HepG2 (cell line): ENCODE results near the gene WDR35. TPM values are rescaled to one million over a fixed set of nuclear protein-coding genes. Genes with fewer than 3 reads are reported as not detected.

ENCODE experiments used
- ATF1 ChIP-seq: IDR thresholded peaks from 2 replicates; pipeline ENCODE4 v1.6.1; 2016; ENCODE audit warnings: mild to moderate bottlenecking, control low read depth
- EP300 ChIP-seq, 3 experiments: sonication (generic) in 1 of 3; formaldehyde crosslinking in 1 of 3; IDR thresholded peaks; 2 replicates each; pipeline versions ENCODE4 v1.5.1 to v1.6.1; 2011 to 2020; ENCODE audit warnings: low read depth in 2 of 3, low read length in 2 of 3, borderline replicate concordance in 1 of 3, improper control_type of control experiment in 1 of 3, mild to moderate bottlenecking in 1 of 3, missing genetic modification reagents in 1 of 3, moderate library complexity in 1 of 3
- JUND ChIP-seq: sonication (generic); formaldehyde crosslinking; IDR thresholded peaks from 2 replicates; pipeline ENCODE4 v1.8.0; 2022; ENCODE audit warnings: mild to moderate bottlenecking, missing genetic modification reagents
- KDM2A ChIP-seq: sonication (generic); formaldehyde crosslinking; IDR thresholded peaks from 2 replicates; pipeline ENCODE4 v1.4.0; 2020; ENCODE audit warnings: low read depth, missing genetic modification reagents, borderline replicate concordance
- MTF1 ChIP-seq: sonication (generic); formaldehyde crosslinking; IDR thresholded peaks from 2 replicates; pipeline ENCODE4 v1.5.0; 2020; ENCODE audit warnings: missing genetic modification reagents
- NAIF1 ChIP-seq: sonication (generic); formaldehyde crosslinking; IDR thresholded peaks from 2 replicates; pipeline ENCODE4 v1.5.0; 2020; ENCODE audit warnings: mild to moderate bottlenecking, missing genetic modification reagents, borderline replicate concordance
- NFIC ChIP-seq: IDR thresholded peaks from 2 replicates; pipeline ENCODE4 v1.6.1; 2012; ENCODE audit warnings: mild to moderate bottlenecking, low read length, inconsistent platforms
- PHF5A ChIP-seq: IDR thresholded peaks from one replicate; pipeline ENCODE4 v1.6.1; 2018; ENCODE audit warnings: low read depth, missing genetic modification reagents; ENCODE audit not compliant: unreplicated experiment
- RAD51 ChIP-seq: fragments of 450-650 bp; IDR thresholded peaks from 2 replicates; pipeline ENCODE4 v1.6.1; 2016; ENCODE audit warnings: borderline replicate concordance
- RERE ChIP-seq: IDR thresholded peaks from 2 replicates; pipeline ENCODE4 v1.6.1; 2016; ENCODE audit warnings: low read depth, missing genetic modification reagents, missing compliant biosample characterization
- TFDP2 ChIP-seq: sonication (generic); formaldehyde crosslinking; IDR thresholded peaks from 2 replicates; pipeline ENCODE4 v1.4.0; 2020; ENCODE audit warnings: missing genetic modification reagents
- ZNF333 ChIP-seq: sonication (generic); formaldehyde crosslinking; IDR thresholded peaks from 2 replicates; pipeline ENCODE4 v1.4.0; 2020; ENCODE audit warnings: mild to moderate bottlenecking, missing genetic modification reagents, borderline replicate concordance
- ZNF362 ChIP-seq: sonication (generic); formaldehyde crosslinking; IDR thresholded peaks from 2 replicates; pipeline ENCODE4 v1.4.0; 2020; ENCODE audit warnings: missing genetic modification reagents, mild to moderate bottlenecking, borderline replicate concordance
- ZSCAN25 ChIP-seq: sonication (generic); formaldehyde crosslinking; IDR thresholded peaks from 2 replicates; pipeline ENCODE4 v1.8.0; 2022; ENCODE audit warnings: mild to moderate bottlenecking, missing genetic modification reagents
- ZSCAN9 ChIP-seq: IDR thresholded peaks from 2 replicates; pipeline ENCODE4 v1.6.1; 2016; ENCODE audit warnings: borderline replicate concordance
- polyA plus RNA-seq, 8 experiments: library from polyadenylated mRNA; depleted of rRNA in 3 of 8; stranded (reverse) in 7 of 8; unstranded in 1 of 8; fragments of >200 nt; fragmentation: Illumina TruSeq in 4 of 8; extraction: Trizol in 4 of 8; gene quantifications; 2 replicates each; pipeline versions ENCODE4 v1.2.1 to v1.2.3, GENCODE V29; 2011 to 2016; ENCODE audit warnings: low read depth in 4 of 8, missing spikeins in 1 of 8, mixed read lengths in 1 of 8; ENCODE audit not compliant: insufficient read depth in 1 of 8
- total RNA-seq, 5 experiments: library from RNA; depleted of rRNA; stranded (reverse); fragments of >200 nt; fragmentation: Illumina TruSeq; extraction: Trizol; gene quantifications; 2 replicates each; pipeline ENCODE4 v1.2.3, GENCODE V29; 2016; ENCODE audit warnings: low read depth in 1 of 5

The WDR35 gene
- total and polyA plus RNA-seq, 2 of the 13 experiments (the other 11 are each of a cell fraction or from before 2014, with no cell fraction given) = 11.1 to 19.6 TPM

- TF ChIP-seq RERE (CRISPR knock-in tag) = peak; percentile 8; the same call in 1 of the 2 replicates
- peak in 1 of 2 experiments; percentile 72; a peak in 2 of 4 replicates for TF ChIP-seq EP300 (IDR thresholded peaks at IDR 0.05; ENCODE audit: low read depth in 2 of 2, low read length in 2 of 2)
- peak; percentile 67 for TF ChIP-seq EP300 (CRISPR knock-in tag; IDR thresholded peaks at IDR 0.05; ENCODE audit: borderline replicate concordance)
- TF ChIP-seq NFIC = peak; percentile 52; the same call in 1 of the 2 replicates
- peak; percentile 57; the same call in 1 of the 2 replicates for TF ChIP-seq ZSCAN25
- no peak for TF ChIP-seq ZNF333 (CRISPR knock-in tag)
- TF ChIP-seq RAD51 = no peak
- TF ChIP-seq ATF1 (CRISPR knock-in tag) = peak; percentile 66
- peak; percentile 56 for TF ChIP-seq PHF5A (CRISPR knock-in tag)
- TF ChIP-seq TFDP2 (CRISPR knock-in tag) = 0 out of 2 replicates have a peak, but pooled peaks have one; percentile 18
- TF ChIP-seq ZSCAN9 (CRISPR knock-in tag) = peak; percentile 41; the same call in 1 of the 2 replicates
- TF ChIP-seq ZNF362 (CRISPR knock-in tag) = peak; percentile 91
- TF ChIP-seq MTF1 (CRISPR knock-in tag) = no peak
- TF ChIP-seq JUND (CRISPR knock-in tag) = no peak
- TF ChIP-seq KDM2A (CRISPR knock-in tag) = peak; percentile 17; the same call in 1 of the 2 replicates
- TF ChIP-seq NAIF1 (CRISPR knock-in tag) = peak; percentile 79
Observed at GRCh38 chr2:20005067-20005627, 15.2 kb upstream of the WDR35 start (continued).
